Inferior parietal cortex (tissue), 1 donor: ENCODE measurements around the gene DGCR2.
A peak's percentile ranks its signal among the peaks of the same experiment; 100 is the strongest.
"Not testable (repeated sequence)": the region's sequence is repeated elsewhere in the genome, so short reads cannot be mapped to it uniquely, and the experiment has no call there.

ENCODE experiments used
- DNase-seq: peaks from one replicate; pipeline ENCODE4 v3.0.0-alpha.2; 2016; ENCODE audit errors: extremely low spot score

Gene DGCR2

GRCh38 chr22:19109198-19110063 lies 12.8 kb downstream of the DGCR2 start:
- DNase-seq: peak; percentile 64

GRCh38 chr22:19108807-19109197 lies 13.4 kb downstream of the DGCR2 start:
- no peak for DNase-seq

GRCh38 chr22:19107730-19108074 lies 14.5 kb downstream of the DGCR2 start:
- DNase-seq: no peak

GRCh38 chr22:19106886-19107729 lies 15.1 kb downstream of the DGCR2 start:
- DNase-seq: no peak

- no peak for DNase-seq
Measured at GRCh38 chr22:19105867-19106802, 16.1 kb downstream of the DGCR2 start.

GRCh38 chr22:19105456-19105855 lies 16.8 kb downstream of the DGCR2 start:
- DNase-seq: no peak

GRCh38 chr22:19103880-19104821 lies 18.1 kb downstream of the DGCR2 start:
- DNase-seq: peak; percentile 27

GRCh38 chr22:19098157-19098556 lies 24.1 kb downstream of the DGCR2 start:
- DNase-seq: no peak

GRCh38 chr22:19097518-19097917 lies 24.7 kb downstream of the DGCR2 start:
- DNase-seq: no peak

GRCh38 chr22:19096555-19096954 lies 25.7 kb downstream of the DGCR2 start:
- no peak for DNase-seq

- no peak for DNase-seq
Measured at GRCh38 chr22:19094393-19094997, 27.7 kb downstream of the DGCR2 start.

- DNase-seq: no peak
Measured at GRCh38 chr22:19092725-19093124, 29.5 kb downstream of the DGCR2 start.

- DNase-seq: no peak
Measured at GRCh38 chr22:19090586-19091127, 31.6 kb downstream of the DGCR2 start.

- DNase-seq: no peak
Measured at GRCh38 chr22:19090183-19090582, 32.0 kb downstream of the DGCR2 start.

- DNase-seq: no peak
Measured at GRCh38 chr22:19088866-19089595, 33.2 kb downstream of the DGCR2 start.

GRCh38 chr22:19086896-19087295 lies 35.3 kb downstream of the DGCR2 start:
- DNase-seq: no peak

- no peak for DNase-seq
Measured at GRCh38 chr22:19086417-19086816, 35.8 kb downstream of the DGCR2 start.

- DNase-seq: peak; percentile 45
Measured at GRCh38 chr22:19085233-19085718, 36.9 kb downstream of the DGCR2 start.

- not testable (repeated sequence) for DNase-seq
Measured at GRCh38 chr22:19084586-19084985, 37.6 kb downstream of the DGCR2 start.
